ENCODE results near the gene SLC9A9.

The SLC9A9 gene

DNA sequence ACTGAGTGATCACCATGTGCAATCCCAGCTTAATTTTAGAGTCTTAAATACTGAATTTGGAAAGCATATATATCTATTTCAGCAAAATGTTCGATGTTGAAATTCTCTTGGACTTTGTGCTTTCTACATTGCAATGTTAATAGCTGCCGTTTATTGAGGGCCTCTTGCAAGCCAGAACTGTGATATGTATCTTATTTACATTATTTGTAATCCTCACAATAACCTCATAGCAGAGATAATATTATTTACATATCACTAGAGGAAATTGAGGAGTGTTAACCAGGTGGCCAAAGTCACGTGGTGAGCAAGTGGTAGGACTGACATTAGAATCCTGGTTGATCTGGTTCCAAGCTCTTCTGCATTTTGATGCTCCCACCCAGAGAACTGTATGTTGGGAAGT lies 254.1 kb downstream of the SLC9A9 start:
- no peak for DNase-seq

DNA sequence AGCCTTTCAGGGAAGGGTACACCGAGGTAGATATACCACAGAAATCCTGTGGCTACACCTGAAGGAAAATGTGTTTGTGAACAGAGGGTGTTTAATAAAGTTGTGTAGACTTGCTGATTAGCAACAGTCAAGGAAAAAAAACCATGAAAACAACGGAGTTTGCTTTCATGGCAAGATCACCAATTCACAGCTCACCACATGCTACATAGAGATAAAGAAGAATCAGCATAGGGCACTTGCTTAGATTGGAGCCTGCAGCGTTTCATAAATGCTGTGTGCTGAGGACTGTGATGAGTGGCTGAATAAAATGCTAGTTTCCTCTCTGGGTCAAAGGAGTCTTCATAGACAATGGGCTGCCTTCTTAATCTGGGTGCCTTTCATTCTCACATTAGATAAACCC lies 257.6 kb downstream of the SLC9A9 start:
- DNase-seq = no peak

DNA sequence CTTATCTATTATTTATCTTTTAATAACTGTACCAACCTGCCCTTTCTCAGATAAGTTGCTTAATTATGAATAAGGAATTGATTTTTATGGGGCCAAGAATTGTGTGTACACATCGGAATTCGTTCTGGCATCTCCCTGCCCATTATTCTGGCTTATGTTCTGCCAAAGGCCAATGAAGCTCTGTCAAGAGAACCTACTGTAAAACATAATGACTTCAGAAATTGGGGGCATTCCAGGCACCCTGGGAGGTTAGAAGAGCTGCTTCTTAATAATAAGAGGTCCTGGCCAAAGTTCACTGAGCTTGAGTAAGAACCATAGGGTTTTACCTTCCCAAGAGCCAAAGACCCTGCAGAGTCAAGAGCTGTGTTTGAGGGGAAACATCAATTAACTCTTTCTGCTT lies 261.7 kb downstream of the SLC9A9 start:
- DNase-seq = no peak

DNA sequence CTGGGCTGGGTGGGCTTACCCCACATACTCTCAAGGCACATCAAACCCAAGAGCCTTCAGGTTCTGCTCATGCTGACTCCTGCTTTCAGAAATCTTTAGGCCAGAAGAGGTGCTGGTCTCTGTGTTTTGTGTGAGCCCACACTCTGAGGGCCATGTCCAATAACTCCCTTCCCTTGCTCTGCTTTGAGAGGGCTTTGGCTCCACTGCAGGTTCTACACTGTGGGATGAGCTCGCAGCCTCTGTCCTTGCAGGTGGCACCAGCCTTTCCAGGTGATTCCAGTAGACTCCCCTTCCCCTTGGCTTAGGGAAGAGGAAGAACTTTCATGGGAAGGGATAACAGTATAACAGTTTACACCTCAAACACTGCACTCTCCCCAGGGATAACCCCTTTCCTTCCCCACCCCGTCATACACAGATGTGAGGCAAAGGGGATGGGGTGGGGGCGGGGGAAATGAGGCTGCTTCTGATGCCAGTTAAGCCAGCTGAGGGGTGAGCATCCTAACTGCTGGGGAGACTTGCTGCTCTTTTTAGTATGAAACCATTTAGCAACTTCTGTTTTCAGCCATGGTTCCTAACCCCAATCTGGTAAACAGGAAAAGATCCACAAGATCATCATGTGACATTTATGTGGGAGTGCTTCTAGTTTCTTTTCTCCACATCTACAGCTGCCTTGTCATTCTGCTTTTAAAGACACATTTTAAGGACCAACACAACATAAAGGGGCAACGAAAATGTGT lies 262.4 kb downstream of the SLC9A9 start:
- DNase-seq = no peak

DNA sequence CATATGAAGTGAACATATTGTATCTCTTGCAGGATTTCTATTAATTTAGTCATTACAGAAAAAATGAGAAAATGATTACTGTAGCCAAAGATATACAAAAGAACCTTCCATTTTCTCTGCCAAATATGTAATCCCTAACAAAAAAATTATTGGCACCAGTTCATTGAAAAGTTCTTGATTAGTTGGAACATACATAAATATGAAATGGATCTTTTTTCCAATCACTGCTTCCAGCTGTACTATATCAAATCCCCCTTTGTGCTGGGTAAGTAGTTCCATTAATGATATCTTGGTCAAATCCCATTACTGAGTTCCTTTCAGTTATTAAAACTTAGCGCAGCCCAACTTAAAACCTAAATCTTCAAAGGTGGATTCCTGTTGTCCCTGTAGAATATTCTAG lies 263.8 kb downstream of the SLC9A9 start:
- no peak for DNase-seq

DNA sequence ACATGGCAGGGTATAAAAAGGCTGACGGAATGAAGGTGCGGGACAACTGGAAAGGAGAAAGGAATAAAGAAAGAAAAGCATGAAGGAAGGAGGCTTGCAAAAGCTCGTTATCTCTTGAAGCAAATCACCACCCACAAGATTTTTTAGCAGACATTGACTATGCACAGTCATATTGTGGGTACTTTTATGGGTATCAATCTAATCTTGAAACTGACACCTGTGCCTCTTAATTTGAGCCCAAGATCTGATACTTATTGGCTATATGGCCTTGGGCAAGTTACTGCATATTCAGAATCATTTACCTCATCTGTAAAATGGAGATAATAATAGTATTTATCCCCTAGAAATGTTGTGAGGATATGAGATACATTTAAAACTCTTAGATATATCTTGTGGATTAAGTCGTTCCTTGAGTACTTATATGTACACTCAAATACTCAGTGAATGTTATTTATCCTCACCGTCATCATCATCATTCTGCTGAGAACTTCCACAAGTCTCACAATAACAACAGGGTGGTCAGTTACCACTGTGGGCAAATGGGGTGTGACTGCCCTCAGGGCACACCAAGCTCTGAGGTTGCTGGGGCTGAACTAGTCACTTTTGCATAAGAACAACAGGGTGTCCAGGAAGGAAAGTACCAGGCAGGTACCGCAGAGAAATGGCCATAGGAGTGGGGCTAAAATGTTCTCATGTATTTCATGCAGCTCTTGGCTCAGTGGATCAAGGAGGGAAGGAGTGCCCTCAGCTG lies 266.1 kb downstream of the SLC9A9 start:
- DNase-seq = no peak

DNA sequence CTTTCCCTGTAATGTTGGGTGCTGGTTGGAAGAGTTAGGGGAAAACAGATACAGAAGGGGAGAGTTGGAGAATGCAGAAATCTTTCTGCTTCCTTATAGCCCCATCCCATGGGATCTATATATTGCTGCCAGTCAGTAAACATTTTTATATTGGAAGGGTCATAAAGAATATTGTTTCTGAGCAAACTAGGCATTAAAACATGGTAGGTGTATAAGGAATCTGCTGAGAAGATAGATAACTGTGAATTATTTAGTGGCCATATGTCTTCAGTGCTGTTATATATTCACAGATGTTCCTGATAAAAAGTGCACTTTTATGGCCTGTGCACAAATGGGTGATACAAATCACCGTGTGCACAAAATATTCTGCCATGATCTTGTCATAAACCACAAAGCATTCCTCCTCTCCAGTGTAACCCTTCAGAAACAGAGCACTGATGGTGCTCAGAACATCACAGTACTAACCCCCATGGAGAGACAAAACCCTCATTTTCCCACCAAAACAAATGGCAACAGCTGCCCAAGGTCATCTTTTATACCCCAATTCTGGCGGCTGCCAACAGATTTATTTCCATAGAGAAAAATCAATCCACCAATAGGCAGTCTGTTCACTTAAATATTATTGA lies 269.3 kb downstream of the SLC9A9 start:
- DNase-seq = no peak

DNA sequence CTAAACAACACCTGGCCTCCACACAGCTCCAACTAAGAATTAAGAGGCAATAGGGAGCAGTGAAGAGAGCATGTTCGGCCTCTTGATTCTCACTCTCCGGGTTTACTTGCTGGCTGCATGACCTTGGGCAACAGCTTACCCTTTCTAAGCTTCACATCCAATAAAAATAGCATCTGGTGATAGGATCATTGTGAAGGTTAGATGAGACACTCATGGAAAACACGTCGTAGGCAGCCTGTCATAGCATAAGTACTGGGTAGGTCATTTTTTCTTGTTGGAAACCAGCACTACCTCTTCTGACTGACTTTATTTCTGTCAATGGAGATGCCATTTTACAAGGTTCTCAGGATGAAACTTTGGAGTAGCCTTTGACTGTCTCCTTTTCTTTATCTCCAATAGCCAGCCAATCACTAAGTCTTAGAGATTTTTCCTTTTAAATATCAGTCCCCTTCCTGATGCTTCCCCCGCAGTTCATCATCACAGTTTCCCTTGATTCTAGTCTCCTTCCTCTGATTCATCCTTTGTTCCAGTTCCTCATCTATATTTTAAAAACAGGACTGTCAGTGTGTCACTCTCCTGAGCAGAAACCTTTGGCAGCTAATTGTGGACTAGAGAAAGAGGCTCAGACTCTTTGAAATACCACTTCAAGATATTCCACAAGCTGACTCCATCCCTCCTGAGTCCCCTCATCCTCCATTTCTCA lies 271.5 kb downstream of the SLC9A9 start:
- DNase-seq = no peak

DNA sequence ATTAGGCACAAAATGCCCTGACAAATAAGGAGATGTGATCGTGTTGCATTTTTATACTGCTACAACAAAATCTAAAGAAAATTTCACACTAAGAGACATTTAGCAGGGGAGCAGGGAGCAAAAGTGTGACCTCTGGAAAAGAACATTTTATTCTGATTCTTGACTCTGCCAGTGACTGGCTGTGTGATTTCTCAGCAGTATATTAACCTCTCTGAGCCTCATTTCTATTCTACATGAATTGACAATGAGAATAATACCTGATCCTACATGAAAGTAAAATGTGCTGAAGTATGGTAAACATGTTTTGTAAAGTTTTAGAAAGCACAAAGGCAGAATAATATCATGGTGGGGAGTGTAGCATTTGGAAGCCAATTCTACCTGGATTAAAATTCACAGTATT lies 273.3 kb downstream of the SLC9A9 start:
- DNase-seq = no peak

DNA sequence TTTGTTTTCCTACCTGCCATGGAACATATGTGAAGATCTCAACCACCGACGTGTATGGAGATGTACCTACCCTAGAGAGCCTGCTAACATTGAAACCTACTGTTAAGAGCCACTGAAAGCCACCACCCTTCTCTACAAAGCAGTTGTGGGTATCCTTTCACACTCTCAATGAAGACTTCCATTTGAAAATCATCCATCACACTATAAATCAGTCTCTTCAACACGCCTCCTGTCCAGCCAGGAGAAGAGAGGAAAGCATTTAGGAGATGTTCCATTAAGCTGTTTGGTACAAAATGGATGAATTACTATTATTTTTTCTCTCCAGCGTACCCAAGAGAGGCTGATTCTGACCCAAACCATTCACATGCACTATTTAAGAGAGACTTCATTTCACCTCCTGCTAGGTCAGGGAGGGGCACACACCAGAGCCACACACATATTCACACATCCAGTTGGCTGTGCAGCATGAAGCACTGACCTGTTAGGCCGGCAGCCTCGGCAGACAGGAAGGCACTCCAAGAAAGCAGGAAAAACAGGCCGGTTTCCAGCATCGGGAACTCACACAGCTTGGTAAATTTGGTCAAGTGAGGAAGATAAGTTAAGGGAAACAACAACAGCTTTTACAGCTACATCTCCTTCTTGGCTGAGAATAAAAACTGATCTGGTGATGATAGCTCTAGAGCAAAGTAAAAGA lies 274.5 kb downstream of the SLC9A9 start:
- DNase-seq = no peak

DNA sequence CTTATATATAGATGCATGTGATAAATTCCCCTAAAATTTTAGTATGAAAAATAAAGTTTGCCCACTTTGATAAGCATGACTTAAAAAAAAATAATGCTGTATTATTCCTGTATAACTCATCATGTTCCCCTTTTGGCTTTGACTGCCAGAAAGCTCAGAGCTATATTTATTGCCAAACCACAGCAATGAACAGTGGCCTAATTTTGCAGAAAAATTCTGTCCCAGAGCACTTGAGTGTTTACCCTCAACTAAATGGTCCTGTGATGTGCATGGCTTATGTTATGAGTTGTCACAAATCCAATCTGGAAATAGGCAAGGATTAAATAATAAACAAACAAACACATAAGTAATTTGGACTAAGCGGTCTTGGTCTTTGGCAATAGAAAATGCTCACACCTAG lies 276.7 kb downstream of the SLC9A9 start:
- no peak for DNase-seq

DNA sequence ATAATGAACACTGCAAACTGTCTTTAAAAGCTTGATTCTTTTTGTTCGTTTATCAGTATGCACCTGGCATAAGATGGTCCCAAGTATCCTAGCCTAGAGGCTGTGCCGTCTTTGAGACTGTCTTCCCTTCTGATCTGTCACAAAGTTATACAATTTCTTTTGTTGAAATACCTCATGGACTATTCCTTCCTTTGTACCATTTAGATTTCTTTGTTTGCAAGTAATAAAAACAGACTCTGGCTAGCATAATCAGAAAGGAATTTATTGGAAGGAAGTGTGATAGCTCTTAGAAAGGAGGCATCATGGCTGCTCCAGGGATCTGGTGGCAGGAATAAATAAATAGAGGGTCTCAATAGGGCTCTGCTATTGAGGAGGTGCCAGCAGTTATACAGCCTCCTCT lies 280.4 kb downstream of the SLC9A9 start:
- no peak for DNase-seq

DNA sequence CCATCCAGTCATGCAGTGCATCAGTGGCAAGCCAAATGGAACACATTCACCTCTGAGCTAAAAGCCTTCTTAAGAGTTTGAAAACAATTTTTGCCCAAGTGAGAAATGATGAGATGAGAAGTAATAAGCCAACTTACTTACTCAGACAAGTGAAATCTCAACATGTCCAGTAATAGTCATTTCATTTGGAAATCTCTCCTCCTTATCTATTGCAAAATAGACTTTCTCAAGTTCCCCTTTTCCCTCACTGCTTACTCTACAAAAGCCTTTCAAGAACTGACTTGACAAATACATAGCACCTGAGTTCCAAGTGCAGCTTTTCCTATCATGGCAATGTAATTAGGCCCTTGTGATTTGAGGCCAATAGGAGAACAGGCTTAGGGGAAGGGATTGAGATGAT lies 282.3 kb downstream of the SLC9A9 start:
- DNase-seq = no peak

DNA sequence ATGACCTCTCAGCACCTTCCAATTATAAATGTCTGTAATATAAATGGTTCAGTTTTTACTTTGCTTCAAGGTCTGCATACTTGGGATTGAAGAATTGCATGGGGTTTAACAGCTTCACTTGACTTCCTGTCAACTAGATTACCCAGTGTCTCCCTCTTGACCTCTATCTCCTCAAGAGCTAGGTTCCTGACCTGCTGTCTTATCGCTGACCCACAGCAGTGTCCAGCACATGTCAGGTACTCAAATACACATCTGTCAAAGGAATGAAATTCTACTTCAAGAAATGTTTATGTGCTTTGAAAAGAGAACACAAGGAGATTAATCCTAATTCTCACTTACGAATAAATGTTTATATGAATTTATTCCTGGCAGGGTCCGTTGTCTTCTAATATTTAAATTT lies 284.5 kb downstream of the SLC9A9 start:
- no peak for DNase-seq

DNA sequence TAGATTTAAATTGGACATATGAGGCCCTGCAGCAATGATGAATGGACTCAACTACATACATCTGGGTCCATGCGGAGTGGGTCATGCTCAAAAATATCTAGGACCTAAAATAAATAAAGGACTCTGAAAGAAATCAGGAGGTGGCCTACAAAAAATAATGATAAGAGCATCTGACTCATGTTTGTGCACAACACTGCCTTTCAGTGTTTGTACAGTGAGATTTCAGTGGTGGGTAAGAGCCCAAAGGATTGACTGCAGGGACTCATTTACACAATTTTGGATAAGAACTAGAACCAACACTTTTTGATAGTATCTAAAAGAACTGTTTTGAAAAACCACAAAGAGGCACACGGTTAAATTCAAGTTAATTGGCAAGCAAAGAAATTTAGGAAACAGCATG lies 285.5 kb downstream of the SLC9A9 start:
- DNase-seq = no peak

DNA sequence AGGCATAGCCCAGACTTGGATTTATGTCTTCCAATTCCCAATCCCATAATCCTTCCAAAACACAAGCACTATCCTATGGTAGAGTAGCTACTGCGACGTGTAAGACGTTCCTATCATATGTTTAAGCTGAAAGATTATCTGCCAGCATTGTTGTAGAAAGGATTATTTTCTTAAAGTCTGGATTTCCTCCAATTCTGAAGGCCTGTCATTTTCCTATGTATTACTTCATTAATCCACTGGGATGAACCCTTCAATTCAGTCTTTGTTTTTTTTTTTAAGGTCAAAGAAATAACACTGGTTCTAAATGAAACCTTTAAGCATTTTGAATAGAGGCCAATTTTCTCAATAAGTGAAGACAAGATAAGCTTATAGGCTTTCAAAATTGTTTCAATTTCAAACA lies 289.0 kb downstream of the SLC9A9 start:
- no peak for DNase-seq

DNA sequence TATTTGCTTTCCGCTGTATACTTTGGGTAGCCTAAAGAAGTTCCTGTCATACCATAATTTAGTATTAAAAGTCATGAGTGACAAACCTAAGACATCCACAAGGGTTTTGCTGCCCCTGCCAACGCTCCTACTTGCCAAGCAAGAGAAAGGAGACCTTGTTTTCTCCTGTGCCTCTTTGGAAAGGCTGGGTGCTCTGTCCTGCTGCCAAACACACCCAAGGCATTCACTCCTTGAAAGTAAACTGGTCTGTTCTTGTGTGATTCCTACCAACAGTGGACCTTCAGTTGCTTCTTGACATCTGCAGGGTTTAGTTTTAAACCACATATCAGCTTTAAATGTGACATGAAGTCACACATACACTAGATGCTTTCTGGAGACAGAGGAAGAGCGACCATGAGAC lies 295.4 kb downstream of the SLC9A9 start:
- no peak for DNase-seq

DNA sequence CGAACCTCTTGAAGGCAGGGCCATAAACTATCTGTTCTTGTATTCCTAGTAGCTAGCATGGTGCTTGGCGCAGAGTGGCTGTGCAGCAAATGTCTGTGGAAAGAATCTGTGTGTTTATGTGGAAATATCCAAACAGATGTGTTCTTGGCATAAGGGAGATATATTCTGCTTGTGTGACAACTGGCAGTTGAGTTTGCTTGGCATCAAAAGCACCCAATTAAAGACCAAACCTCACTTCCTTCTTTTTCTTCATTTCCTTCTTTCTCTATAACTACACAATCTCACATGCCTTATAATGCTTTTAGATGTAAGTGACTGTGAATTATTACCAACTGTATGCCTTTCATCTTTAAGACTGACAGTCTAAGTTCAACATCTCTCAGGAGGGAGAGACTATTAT lies 296.5 kb downstream of the SLC9A9 start:
- DNase-seq = no peak

DNA sequence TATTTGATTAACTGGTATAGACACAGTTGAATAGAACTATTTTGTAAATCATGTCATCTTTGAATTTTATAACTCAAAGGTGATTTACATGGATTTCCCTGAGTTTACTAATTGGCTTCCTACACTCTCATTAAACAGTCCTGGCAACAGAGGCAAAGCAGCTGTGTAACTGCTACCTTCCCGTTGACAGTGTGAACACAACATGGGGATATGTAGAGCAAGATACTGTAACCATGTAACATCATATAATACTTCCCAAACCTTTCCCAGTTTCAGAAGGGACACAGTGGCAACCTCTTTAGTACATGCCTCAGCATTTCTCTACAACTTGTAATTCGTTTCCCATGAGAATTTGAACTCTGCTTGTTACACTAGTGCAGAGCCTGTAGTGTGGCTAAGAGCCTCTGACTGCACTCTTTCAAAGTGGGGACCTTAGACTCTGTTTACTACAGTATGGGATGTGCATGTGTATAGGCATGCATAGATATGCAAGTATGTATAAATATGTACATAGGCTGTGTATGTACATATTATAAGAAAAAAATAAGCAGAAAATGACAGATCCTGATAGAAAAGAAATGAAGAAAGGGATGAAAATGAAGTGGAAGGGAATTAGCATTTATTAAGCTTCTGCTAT lies 299.3 kb downstream of the SLC9A9 start:
- no peak for DNase-seq

DNA sequence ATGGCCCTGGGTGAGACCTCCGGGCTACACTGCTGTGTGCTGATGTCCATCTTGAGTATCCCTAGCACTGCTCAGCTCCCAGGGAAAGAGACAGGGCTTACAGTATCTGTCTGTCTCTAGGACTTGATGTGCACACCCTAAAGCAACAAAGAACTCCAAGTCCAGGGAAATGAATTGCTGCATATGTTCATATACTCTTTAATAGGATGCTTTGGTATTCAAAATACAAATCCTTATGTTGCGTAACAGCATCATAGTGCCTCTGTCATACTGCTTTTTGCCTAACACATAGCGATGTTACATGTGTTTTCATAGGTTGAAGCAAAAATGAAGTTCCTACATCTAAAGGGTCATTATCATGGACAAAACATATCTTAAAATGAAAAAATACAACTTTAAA lies 299.9 kb downstream of the SLC9A9 start:
- no peak for DNase-seq

DNA sequence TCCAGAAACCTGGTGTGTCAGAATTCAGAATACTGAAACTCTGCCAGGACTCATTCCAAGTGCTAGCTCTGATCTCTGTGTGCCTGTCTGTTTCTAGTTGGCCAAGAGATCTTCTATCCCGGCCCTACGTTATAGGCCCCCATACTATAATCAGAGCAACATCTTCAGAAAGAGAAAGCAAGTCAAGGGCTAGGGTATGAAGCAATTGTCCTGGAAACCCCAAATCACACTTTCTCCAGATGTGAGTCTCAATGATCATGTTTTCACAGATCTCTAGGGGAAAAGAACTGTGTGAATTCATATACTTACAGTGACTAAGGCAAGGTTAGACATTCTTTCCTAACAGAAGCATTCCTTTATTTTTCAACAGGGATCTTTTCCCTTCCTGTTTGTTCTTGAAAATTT lies 309.7 kb downstream of the SLC9A9 start:
- DNase-seq = no peak

DNA sequence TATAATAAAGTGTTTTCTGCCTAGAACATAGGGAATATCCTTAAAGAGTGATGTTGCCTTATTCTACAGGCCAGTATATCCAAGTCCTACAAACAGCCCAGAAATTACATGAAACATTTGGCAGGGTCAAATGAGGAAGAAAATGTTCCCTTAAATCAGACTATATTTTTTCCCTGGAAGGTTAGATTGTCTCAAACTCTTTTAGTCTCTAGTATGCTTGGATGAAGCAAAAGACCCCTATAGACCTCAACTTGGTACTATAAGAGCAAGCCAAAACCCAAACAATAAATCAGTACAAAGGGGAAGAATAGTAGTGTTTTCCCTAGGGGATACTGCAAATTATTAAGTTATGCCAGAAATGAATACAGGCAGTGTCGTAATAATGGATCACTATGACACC lies 310.2 kb downstream of the SLC9A9 start:
- no peak for DNase-seq
